MM.1S (cell line): Measurements from ENCODE around the gene FRAS1.

Source experiments
- DNase-seq: peaks from one replicate; pipeline ENCODE4 v3.0.0-alpha.2; 2015
- H2AFZ ChIP-seq: fragments of 300-600 bp; sonication (generic); 2 replicates; pipeline ENCODE4 v1.6.0; 2016; ENCODE audit warnings: antibody characterized with exemption, low read length
- H3F3A ChIP-seq: fragments of 300-600 bp; sonication (generic); 2 replicates; pipeline ENCODE4 v1.6.1; 2016; ENCODE audit warnings: mild to moderate bottlenecking, antibody characterized with exemption, low read length, moderate library complexity, mixed read lengths; ENCODE audit not compliant: insufficient read depth
- H3K27ac ChIP-seq: fragments of 300-600 bp; sonication (generic); 2 replicates; pipeline ENCODE4 v1.5.1; 2016; ENCODE audit warnings: mild to moderate bottlenecking, low read length
- H3K27me3 ChIP-seq: fragments of 300-600 bp; sonication (generic); replicated peaks from 2 replicates; pipeline ENCODE4 v1.6.0; 2016; ENCODE audit warnings: low read length; ENCODE audit not compliant: insufficient read depth
- H3K36me3 ChIP-seq: fragments of 300-600 bp; sonication (generic); replicated peaks from 2 replicates; pipeline ENCODE4 v1.6.1; 2016; ENCODE audit warnings: mild to moderate bottlenecking, low read length, mixed read lengths; ENCODE audit not compliant: insufficient read depth
- H3K4me1 ChIP-seq: fragments of 300-600 bp; sonication (generic); 2 replicates; pipeline ENCODE4 v1.6.1; 2016; ENCODE audit warnings: low read length, mixed read lengths
- H3K4me2 ChIP-seq: fragments of 300-600 bp; sonication (generic); 2 replicates; pipeline ENCODE4 v1.6.0; 2016; ENCODE audit warnings: low read depth, low read length
- H3K4me3 ChIP-seq: fragments of 300-600 bp; sonication (generic); 2 replicates; pipeline ENCODE4 v1.5.1; 2016; ENCODE audit warnings: low read length, mixed read lengths
- H3K79me2 ChIP-seq: fragments of 300-600 bp; sonication (generic); 2 replicates; pipeline ENCODE4 v1.6.1; 2016; ENCODE audit warnings: mixed run types, low read length, mixed read lengths
- H3K9ac ChIP-seq: fragments of 300-600 bp; sonication (generic); 2 replicates; pipeline ENCODE4 v1.6.1; 2016; ENCODE audit warnings: low read length, mixed read lengths
- H3K9me2 ChIP-seq: fragments of 300-600 bp; sonication (generic); replicated peaks from 2 replicates; pipeline ENCODE4 v1.6.1; 2016; ENCODE audit warnings: mild to moderate bottlenecking, low read length, mixed read lengths; ENCODE audit not compliant: insufficient read depth
- H3K9me3 ChIP-seq: fragments of 300-600 bp; sonication (generic); replicated peaks from 2 replicates; pipeline ENCODE4 v1.6.1; 2016; ENCODE audit warnings: mild to moderate bottlenecking, low read length, mixed read lengths; ENCODE audit not compliant: insufficient read depth
- H4K20me1 ChIP-seq: fragments of 300-600 bp; sonication (generic); 2 replicates; pipeline ENCODE4 v1.6.1; 2016; ENCODE audit warnings: mild to moderate bottlenecking, low read length, moderate library complexity, mixed read lengths; ENCODE audit not compliant: insufficient read depth
- EZH2 ChIP-seq: fragments of 300-600 bp; sonication (generic); optimal IDR thresholded peaks from 2 replicates; pipeline ENCODE3; 2017; ENCODE audit warnings: low read depth, mild to moderate bottlenecking, antibody characterized with exemption, low read length, mixed read lengths
- EZH2phosphoT487 ChIP-seq: fragments of 300-600 bp; sonication (generic); IDR thresholded peaks from 2 replicates; pipeline ENCODE4 v1.6.1; 2018; ENCODE audit warnings: antibody characterized with exemption, low read length
- TF ChIP-seq, protein P1 (sequence below): fragments of 300-600 bp; sonication (generic); IDR thresholded peaks from 2 replicates; pipeline ENCODE4 v1.5.1; 2016; ENCODE audit warnings: antibody characterized with exemption, low read length, mixed read lengths

Gene FRAS1

DNA sequence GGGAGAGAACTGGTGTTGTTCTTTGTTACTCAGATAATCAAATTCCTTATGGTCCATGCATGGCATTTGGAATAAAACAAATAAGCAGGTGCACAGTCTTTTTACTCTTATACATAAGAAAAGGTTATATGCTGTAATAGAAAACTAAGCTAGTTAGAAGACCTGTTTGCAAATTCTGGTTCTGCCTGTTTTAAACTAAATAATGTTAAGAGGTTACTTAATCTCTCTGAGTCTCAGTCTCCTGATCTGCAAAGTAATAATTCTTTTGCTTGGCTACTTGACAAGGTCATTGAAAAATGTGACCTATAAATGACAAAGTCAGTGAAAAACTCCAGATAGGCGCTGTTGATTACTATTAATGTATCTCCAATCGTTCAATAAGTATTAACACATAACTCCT is 451.9 kb downstream of the FRAS1 start:
- no peak overlapping the region for H2AFZ ChIP-seq
- no peaks in the 10 kb centered on the region for H3K79me2 ChIP-seq
- no peak overlapping the region for H3K4me3 ChIP-seq
- no peaks in the 10 kb centered on the region for H3K9me3 ChIP-seq
- H3K9ac ChIP-seq, result no peak overlapping the region
- DNase-seq, result no peak
- no peaks in the 10 kb centered on the region for H3K27me3 ChIP-seq
- no peaks in the 10 kb centered on the region for H3K9me2 ChIP-seq
- no peak overlapping the region for H3K4me2 ChIP-seq
- H3K27ac ChIP-seq, result no peak overlapping the region
- no peaks in the 10 kb centered on the region for H3K36me3 ChIP-seq
- no peaks in the 10 kb centered on the region for H4K20me1 ChIP-seq
- TF ChIP-seq EZH2phosphoT487, result no peak
- no peak for TF ChIP-seq EZH2
- TF ChIP-seq, protein P1, sequence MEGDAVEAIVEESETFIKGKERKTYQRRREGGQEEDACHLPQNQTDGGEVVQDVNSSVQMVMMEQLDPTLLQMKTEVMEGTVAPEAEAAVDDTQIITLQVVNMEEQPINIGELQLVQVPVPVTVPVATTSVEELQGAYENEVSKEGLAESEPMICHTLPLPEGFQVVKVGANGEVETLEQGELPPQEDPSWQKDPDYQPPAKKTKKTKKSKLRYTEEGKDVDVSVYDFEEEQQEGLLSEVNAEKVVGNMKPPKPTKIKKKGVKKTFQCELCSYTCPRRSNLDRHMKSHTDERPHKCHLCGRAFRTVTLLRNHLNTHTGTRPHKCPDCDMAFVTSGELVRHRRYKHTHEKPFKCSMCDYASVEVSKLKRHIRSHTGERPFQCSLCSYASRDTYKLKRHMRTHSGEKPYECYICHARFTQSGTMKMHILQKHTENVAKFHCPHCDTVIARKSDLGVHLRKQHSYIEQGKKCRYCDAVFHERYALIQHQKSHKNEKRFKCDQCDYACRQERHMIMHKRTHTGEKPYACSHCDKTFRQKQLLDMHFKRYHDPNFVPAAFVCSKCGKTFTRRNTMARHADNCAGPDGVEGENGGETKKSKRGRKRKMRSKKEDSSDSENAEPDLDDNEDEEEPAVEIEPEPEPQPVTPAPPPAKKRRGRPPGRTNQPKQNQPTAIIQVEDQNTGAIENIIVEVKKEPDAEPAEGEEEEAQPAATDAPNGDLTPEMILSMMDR, result no peak
- H3F3A ChIP-seq, result no peaks in the 10 kb centered on the region
- no peaks in the 10 kb centered on the region for H3K4me1 ChIP-seq

DNA sequence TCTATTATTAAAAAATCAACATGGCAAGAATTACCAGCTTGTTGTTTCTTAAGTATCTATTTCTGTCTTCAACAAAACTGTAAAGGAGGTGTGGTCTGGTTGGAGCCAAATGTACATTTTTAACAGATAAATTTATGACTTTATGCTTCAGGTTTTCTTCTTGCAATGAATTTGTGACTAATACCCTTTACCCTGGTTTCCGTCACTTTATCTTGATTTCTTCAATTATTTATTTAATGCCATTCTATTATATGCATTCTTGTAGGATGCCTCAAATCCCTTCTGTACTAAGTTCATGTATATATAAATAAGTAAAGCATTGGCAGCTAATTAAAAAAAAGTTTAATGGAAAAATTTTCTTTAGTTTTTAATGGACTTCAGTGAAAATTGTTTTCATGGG is 453.0 kb downstream of the FRAS1 start:
- Histone ChIP-seq H4K20me1 (no peaks in the 10 kb centered on the region), H3F3A (no peaks in the 10 kb centered on the region), H2AFZ (no peak overlapping the region), H3K79me2 (no peaks in the 10 kb centered on the region), H3K9me2 (no peaks in the 10 kb centered on the region), H3K27me3 (no peaks in the 10 kb centered on the region), H3K36me3 (no peaks in the 10 kb centered on the region), H3K4me3 (no peak overlapping the region), H3K9ac (no peak overlapping the region), H3K4me1 (no peaks in the 10 kb centered on the region), H3K4me2 (no peak overlapping the region), H3K27ac (no peak overlapping the region), H3K9me3 (no peaks in the 10 kb centered on the region)
- TF ChIP-seq EZH2 (no peak), EZH2phosphoT487 (no peak)
- TF ChIP-seq, protein P1, result no peak
- DNase-seq, result no peak

DNA sequence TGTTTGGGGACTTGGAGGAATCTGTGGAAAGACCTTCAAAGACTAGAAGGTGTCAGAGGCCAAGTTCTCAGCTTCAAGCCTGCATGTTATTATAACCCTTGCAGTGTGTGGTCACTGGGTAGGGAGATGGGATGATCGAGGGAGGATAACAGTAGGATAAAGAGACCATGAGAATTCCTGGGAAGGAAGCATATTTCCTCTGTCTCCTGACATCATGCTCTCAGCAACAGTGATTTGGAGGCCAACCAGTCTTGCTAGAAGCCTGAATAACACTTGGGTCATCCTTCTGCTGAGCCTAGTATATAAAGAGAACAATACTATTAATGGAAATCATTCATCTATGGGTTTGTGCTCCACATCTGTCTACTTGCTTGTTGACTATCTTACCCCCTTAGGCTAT is 453.6 kb downstream of the FRAS1 start:
- no peaks in the 10 kb centered on the region for H3K27me3 ChIP-seq
- TF ChIP-seq, protein P1, result no peak
- no peak for TF ChIP-seq EZH2
- no peak for TF ChIP-seq EZH2phosphoT487
- no peak overlapping the region for H3K27ac ChIP-seq
- no peaks in the 10 kb centered on the region for H3K36me3 ChIP-seq
- no peaks in the 10 kb centered on the region for H3K9me2 ChIP-seq
- no peak overlapping the region for H3K4me2 ChIP-seq
- H3K4me1 ChIP-seq, result no peaks in the 10 kb centered on the region
- H3K9me3 ChIP-seq, result no peaks in the 10 kb centered on the region
- H3K9ac ChIP-seq, result no peak overlapping the region
- H4K20me1 ChIP-seq, result no peaks in the 10 kb centered on the region
- H2AFZ ChIP-seq, result no peak overlapping the region
- no peaks in the 10 kb centered on the region for H3F3A ChIP-seq
- H3K79me2 ChIP-seq, result no peaks in the 10 kb centered on the region
- no peak for DNase-seq
- H3K4me3 ChIP-seq, result no peak overlapping the region
